Neural crest cell (in vitro differentiated cells): ENCODE measurements around the gene BABAM2. TPM values are rescaled to one million over a fixed set of nuclear protein-coding genes. Genes with fewer than 3 reads are reported as not detected.
"Not testable (repeated sequence)": the region's sequence is repeated elsewhere in the genome, so short reads cannot be mapped to it uniquely, and the experiment has no call there.

Experiments
- DNase-seq: peaks from one replicate; pipeline ENCODE4 v3.0.0; 2021; ENCODE audit warnings: low read depth, mixed read lengths, low spot score
- H3K27ac Mint-ChIP-seq: one replicate; pipeline ENCODE4 v1.8.0; 2021; ENCODE audit warnings: mild to moderate bottlenecking, mixed read lengths; ENCODE audit not compliant: unreplicated experiment
- H3K27me3 Mint-ChIP-seq: 2 replicates; pipeline ENCODE4 v1.8.0; 2021; ENCODE audit warnings: low read depth, mild to moderate bottlenecking, mixed read lengths
- H3K36me3 Mint-ChIP-seq: 2 replicates; pipeline ENCODE4 v1.8.0; 2021; ENCODE audit warnings: low read depth, mild to moderate bottlenecking, mixed read lengths
- H3K4me1 Mint-ChIP-seq: 2 replicates; pipeline ENCODE4 v1.8.0; 2021; ENCODE audit warnings: mixed read lengths
- H3K4me3 Mint-ChIP-seq: one replicate; pipeline ENCODE4 v1.8.0; 2021; ENCODE audit warnings: mild to moderate bottlenecking, mixed read lengths
- H3K9me3 Mint-ChIP-seq: 2 replicates; pipeline ENCODE4 v1.8.0; 2021; ENCODE audit warnings: mixed read lengths
- total RNA-seq: library from RNA; stranded (reverse); gene quantifications from 2 replicates; pipeline ENCODE4 v1.2.1, GENCODE V29; 2021
- TF ChIP-seq, protein P1 (sequence below): fragments of 200-600 bp; sonication (generic); conservative IDR thresholded peaks from 2 replicates; pipeline ENCODE4 v1.5.0; 2021; ENCODE audit warnings: antibody characterized with exemption, mild to moderate bottlenecking

Gene BABAM2
- total RNA-seq, 1 donor from 2014 or later: 28.6 TPM

DNA sequence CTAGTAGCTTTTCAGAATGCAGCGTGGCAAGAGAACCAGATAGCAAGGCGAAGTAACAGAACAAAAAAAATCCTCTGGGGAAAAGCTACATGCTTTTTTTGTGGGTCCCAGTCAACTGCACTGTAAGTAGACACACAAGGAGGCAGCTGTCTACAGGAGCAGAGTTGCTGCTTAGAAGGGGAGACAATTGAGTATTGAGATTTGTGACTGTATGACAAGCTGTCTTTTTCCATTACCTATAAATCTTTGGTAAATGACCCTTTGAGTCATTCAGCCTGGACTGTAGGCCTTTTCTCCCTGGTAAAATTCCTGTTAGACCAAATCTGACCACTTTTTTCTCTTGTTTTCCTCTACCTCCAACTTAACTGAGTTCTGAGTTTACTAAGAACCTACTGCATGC, 358.0 kb downstream of the BABAM2 start:
- TF ChIP-seq, protein P1, sequence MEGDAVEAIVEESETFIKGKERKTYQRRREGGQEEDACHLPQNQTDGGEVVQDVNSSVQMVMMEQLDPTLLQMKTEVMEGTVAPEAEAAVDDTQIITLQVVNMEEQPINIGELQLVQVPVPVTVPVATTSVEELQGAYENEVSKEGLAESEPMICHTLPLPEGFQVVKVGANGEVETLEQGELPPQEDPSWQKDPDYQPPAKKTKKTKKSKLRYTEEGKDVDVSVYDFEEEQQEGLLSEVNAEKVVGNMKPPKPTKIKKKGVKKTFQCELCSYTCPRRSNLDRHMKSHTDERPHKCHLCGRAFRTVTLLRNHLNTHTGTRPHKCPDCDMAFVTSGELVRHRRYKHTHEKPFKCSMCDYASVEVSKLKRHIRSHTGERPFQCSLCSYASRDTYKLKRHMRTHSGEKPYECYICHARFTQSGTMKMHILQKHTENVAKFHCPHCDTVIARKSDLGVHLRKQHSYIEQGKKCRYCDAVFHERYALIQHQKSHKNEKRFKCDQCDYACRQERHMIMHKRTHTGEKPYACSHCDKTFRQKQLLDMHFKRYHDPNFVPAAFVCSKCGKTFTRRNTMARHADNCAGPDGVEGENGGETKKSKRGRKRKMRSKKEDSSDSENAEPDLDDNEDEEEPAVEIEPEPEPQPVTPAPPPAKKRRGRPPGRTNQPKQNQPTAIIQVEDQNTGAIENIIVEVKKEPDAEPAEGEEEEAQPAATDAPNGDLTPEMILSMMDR: no peak
- Mint-ChIP-seq H3K4me1 (no peaks in the 10 kb centered on the region), H3K27ac (no peak overlapping the region), H3K36me3 (no peaks in the 10 kb centered on the region), H3K27me3 (no peaks in the 10 kb centered on the region), H3K9me3 (no peaks in the 10 kb centered on the region), H3K4me3 (no peak overlapping the region)
- no peak for DNase-seq

DNA sequence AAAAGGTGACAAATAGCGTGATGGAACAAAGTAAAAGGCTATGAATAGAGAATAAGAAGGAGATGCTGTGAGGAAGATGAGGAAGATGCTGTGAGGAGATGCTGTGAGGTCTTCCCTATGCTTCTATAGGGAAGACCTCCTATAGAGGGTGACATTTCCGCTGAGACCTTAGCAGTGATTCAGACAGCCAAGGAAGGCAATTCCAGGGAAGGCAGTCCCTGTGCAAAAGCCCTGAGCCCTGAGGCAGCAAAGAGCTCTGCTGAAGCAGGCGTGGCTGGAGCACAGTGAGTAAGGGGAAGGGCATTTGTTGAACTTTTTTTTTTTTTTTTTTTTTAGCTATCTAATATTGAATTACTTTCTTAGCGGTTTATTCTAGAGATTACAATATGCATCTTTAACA, 359.5 kb downstream of the BABAM2 start:
- Mint-ChIP-seq H3K36me3 (no peaks in the 10 kb centered on the region), H3K4me3 (no peak overlapping the region), H3K9me3 (no peaks in the 10 kb centered on the region), H3K27me3 (no peaks in the 10 kb centered on the region), H3K4me1 (no peaks in the 10 kb centered on the region), H3K27ac (no peak overlapping the region)
- no peak for DNase-seq
- TF ChIP-seq, protein P1: no peak

DNA sequence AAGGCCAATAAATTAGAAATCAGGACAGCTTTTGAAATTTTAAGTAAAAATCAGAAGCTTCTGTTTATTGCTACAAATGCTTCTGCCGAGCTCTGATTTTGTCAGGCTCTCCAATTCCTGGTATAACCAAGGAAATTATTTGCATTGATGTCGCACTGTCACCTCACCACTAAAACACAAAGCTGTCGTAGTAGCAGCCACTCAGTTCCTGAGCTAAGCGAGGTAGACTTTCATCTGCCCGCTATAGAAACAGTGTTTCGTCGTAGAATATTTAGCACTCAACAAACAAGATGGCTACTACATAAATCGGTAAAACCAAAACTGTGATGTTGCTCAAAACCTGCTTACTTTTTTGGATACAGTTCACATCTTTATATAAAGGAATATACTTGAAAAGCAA, 360.8 kb downstream of the BABAM2 start:
- TF ChIP-seq, protein P1: no peak
- no peaks in the 10 kb centered on the region for H3K36me3 Mint-ChIP-seq
- H3K27me3 Mint-ChIP-seq: no peaks in the 10 kb centered on the region
- DNase-seq: no peak
- no peak overlapping the region for H3K4me3 Mint-ChIP-seq
- H3K9me3 Mint-ChIP-seq: no peaks in the 10 kb centered on the region
- no peaks in the 10 kb centered on the region for H3K4me1 Mint-ChIP-seq
- H3K27ac Mint-ChIP-seq: no peak overlapping the region

DNA sequence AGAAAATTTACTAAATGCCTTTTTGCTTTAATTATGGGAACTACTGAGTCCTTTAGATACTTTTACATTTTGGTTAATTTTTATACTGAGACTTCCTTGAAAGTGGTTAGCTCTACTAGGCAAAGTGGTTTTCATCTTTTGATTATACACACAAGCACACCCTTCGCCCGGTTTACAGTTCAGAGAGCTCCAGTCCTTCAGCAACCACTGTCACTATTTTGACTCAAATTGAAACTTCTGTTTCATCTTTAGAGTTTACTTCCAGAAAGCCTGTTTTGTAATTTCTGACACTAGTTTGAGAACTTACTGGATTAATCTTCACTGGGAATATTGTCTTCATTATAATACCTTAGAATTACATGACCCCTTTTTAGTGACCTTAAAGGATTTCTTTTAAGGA, 361.8 kb downstream of the BABAM2 start:
- no peak overlapping the region for H3K4me3 Mint-ChIP-seq
- TF ChIP-seq, protein P1: no peak

DNA sequence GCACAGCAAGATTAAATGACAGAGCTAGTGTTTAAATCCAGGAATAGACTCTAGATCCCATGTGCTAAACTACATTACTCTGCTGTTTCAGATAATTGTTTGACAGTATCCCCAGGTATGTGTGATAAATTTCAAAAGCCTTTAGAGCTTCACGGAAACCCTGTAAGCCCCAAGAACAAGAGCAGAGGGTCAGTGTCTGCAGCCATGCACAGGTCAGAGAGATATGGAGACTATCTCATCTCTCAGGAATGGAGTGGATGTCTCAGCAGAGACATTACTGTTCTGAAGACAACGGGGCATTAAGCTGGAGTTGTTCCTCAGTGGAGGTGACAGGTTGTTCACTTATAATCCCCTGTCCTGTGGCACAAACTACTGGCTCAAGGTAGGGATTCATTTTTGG, 363.0 kb downstream of the BABAM2 start:
- Mint-ChIP-seq H3K27me3 (no peaks in the 10 kb centered on the region), H3K4me3 (no peak overlapping the region), H3K4me1 (no peaks in the 10 kb centered on the region), H3K36me3 (no peaks in the 10 kb centered on the region), H3K27ac (no peak overlapping the region), H3K9me3 (no peaks in the 10 kb centered on the region)
- DNase-seq: no peak
- TF ChIP-seq, protein P1: no peak

More for the DNA sequence above, 361.8 kb downstream of the BABAM2 start:
- Mint-ChIP-seq H3K27me3 (no peaks in the 10 kb centered on the region), H3K9me3 (no peaks in the 10 kb centered on the region), H3K27ac (no peak overlapping the region), H3K36me3 (no peaks in the 10 kb centered on the region), H3K4me1 (no peaks in the 10 kb centered on the region)
- DNase-seq: no peak

DNA sequence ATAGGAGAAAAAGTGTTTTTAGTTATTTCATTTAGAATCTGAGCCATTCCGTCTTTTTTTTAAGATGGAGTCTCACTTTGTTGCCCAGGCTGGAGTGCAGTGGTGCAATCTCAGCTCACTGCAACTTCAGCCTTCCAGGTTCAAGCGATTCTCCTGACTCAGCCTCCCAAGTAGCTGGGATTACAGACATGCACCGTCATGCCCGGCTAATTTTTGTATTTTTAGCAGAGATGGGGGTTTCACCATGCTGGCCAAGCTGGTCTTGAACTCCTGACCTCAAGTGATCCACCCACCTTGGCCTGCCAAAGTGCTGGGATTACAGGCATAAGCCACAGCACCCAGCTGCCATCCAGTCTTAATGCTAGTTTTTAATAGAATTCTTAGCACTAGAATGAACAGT, 364.7 kb downstream of the BABAM2 start:
- not testable (repeated sequence) for H3K4me1 Mint-ChIP-seq, H3K36me3 Mint-ChIP-seq, H3K27me3 Mint-ChIP-seq, H3K27ac Mint-ChIP-seq, DNase-seq, H3K9me3 Mint-ChIP-seq, H3K4me3 Mint-ChIP-seq
